HG03460 (cell line): Measurements from ENCODE around the gene MT1X.
"Not testable (repeated sequence)": the region's sequence is repeated elsewhere in the genome, so short reads cannot be mapped to it uniquely, and the experiment has no call there.

Source experiments
- ATAC-seq: cut with Tn5 transposase; IDR thresholded peaks from one replicate; pipeline ENCODE4 v1.9.1; 2021; ENCODE audit not compliant: unreplicated experiment

Gene MT1X

GRCh38 chr16:56652600-56652999 lies 29.7 kb upstream of the MT1X start:
- ATAC-seq: no peak

GRCh38 chr16:56653218-56653617 lies 29.1 kb upstream of the MT1X start:
- ATAC-seq: no peak

- ATAC-seq: no peak
These were observed 24.5 kb upstream of the MT1X start, which contains the start of gene MT1F for GRCh38 chr16:56657555-56658326. Gene MT1F, plus strand, starts transcription at chr16:56657959. Its CDS starts 100 bp downstream, at chr16:56658059.

- no peak for ATAC-seq
These were observed 23.9 kb upstream of the MT1X start for GRCh38 chr16:56658327-56658875.

GRCh38 chr16:56662357-56663354 lies 19.6 kb upstream of the MT1X start:
- ATAC-seq: no peak

- ATAC-seq: no peak
These were observed 17.8 kb upstream of the MT1X start for GRCh38 chr16:56664506-56664905.

- ATAC-seq: not testable (repeated sequence)
These were observed 16.7 kb upstream of the MT1X start for GRCh38 chr16:56665286-56666261.

- ATAC-seq: no peak
These were observed 14.4 kb upstream of the MT1X start, which contains the start of gene MT1G for GRCh38 chr16:56667581-56668571. Gene MT1G, minus strand, starts transcription at chr16:56668065. Its CDS starts 72 bp downstream, at chr16:56667993.

GRCh38 chr16:56669005-56669839 lies 13.0 kb upstream of the MT1X start, which contains the start of gene MT1H:
Gene MT1H, plus strand, starts transcription at chr16:56669814. Its CDS starts 71 bp downstream, at chr16:56669885.
- ATAC-seq: no peak

- no peak for ATAC-seq
These were observed 12.2 kb upstream of the MT1X start for GRCh38 chr16:56669840-56670619.

GRCh38 chr16:56670620-56670934 lies 11.7 kb upstream of the MT1X start:
- ATAC-seq: no peak

- not testable (repeated sequence) for ATAC-seq
These were observed 10.6 kb upstream of the MT1X start for GRCh38 chr16:56671691-56672090.

- ATAC-seq: not testable (repeated sequence)
These were observed 10.1 kb upstream of the MT1X start for GRCh38 chr16:56672171-56672570.

- no peak for ATAC-seq
These were observed 9.3 kb upstream of the MT1X start for GRCh38 chr16:56672761-56673536.

GRCh38 chr16:56673921-56674320 lies 8.3 kb upstream of the MT1X start:
- ATAC-seq: no peak

GRCh38 chr16:56674570-56674969 lies 7.7 kb upstream of the MT1X start:
- not testable (repeated sequence) for ATAC-seq
